ENCODE data around the gene STX1B. TPM values are rescaled to one million over a fixed set of nuclear protein-coding genes. Genes with fewer than 3 reads are reported as not detected.

STX1B gene
- total and polyA plus RNA-seq, 2 of the 8 experiments (the other 6 are each of a cell fraction or from before 2014, with no cell fraction given), result 8.9 to 20.2 TPM

DNA sequence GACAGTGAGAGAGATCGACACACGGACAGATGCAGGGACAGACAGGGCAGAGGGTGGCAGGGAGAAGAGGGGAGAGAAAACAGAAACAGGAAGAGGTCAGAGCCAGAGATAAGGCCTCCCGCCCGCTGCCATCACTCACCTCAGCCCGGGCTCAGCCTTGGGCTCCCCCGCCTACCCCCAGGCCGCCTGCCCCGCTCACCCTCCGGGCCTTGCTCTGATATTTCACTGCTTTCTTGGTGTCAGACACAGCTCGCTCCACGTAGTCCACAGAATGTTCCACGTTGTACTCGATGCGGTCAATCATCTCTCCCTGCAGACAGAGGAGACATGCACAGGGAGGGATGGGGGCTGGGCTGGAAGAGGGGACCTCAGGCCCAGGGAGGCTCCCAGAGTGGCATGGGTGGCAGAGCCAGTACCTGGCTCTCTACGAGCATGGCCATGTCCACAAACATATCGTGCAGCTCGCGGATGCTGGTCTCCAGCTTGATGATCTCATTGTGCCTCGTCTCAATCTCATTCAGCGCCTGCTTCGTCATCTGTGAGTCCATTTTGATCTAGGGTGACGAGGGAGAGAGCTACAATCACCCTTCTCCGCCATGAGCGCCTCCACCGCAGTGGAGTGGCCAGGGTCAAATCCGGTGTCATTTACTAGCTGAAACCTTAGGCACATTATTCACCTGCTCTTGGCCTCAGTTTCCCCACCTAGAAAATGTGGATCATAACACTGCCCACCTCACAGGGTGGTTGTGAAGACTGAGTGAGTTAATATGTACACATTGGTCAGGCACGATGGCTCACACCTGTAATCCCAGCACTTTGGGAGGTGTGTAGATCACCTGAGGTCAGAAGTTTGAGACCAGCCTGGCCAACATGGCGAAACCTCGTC lies 17.3 kb downstream of the STX1B start:
- no peak overlapping the region for H4K5ac ChIP-seq (ENCODE audit: insufficient read length, low read depth, low read length)
- no peak overlapping the region for H3K4me3 ChIP-seq (ENCODE audit: extremely low read depth in 1 of 4, insufficient read depth in 2 of 4, low read depth in 3 of 4, low read length in 4 of 4)
- no peak overlapping the region for H3K9ac ChIP-seq (replicated peaks in 1 of 4; ENCODE audit: extremely low read depth in 1 of 4, low read depth in 3 of 4, low read length in 3 of 4)
- H2BK12ac ChIP-seq (ENCODE audit: low read depth, low read length), result no peak overlapping the region
- no peaks in the 10 kb centered on the region for H3K79me2 ChIP-seq (ENCODE audit: control insufficient read depth in 1 of 2, insufficient read depth in 2 of 2, low read length in 2 of 2)
- no peaks in the 10 kb centered on the region for H3K79me1 ChIP-seq (ENCODE audit: low read depth, low read length)
- H3K23me2 ChIP-seq (ENCODE audit: low read depth, low read length), result peaks cover 12% of the 10 kb centered on the region
- H4K91ac ChIP-seq (replicated peaks; ENCODE audit: insufficient read length, low read length), result no peak overlapping the region
- H3K9me3 ChIP-seq (ENCODE audit: insufficient read depth in 2 of 2, low read depth in 1 of 2, low read length in 1 of 2), result no peaks in the 10 kb centered on the region
- no peaks in the 10 kb centered on the region for H3K36me3 ChIP-seq (ENCODE audit: control insufficient read depth in 2 of 4, insufficient read depth in 4 of 4, low read length in 3 of 4)
- no peak overlapping the region for H3K56ac ChIP-seq (replicated peaks; ENCODE audit: insufficient read length, low read depth, low read length)
- H2BK5ac ChIP-seq (ENCODE audit: low read depth, low read length), result no peak overlapping the region
- H2BK15ac ChIP-seq (ENCODE audit: low read length), result no peak overlapping the region
- peaks cover 0 to 3% of the 10 kb centered on the region in 2 experiments for H4K20me1 ChIP-seq (replicated peaks in 1 of 2; ENCODE audit: control insufficient read depth in 1 of 2, insufficient read depth in 2 of 2, low read length in 2 of 2)
- ChIA-PET POLR2A (ENCODE audit: partially characterized antibody) (interaction anchor here (0.6 to 1.8 kb wide), 5 partner anchors 9 to 231 kb away, joined by 3 to 5 read pairs (median 4); partner anchors contain the start of genes FUS and KAT8), CTCF (ENCODE audit: partially characterized antibody) (interaction anchor here (0.7 to 1.8 kb wide), 7 partner anchors 8 to 210 kb away, joined by 3 to 9 read pairs (median 3); partner anchors contain the start of genes HSD3B7 and KAT8)
- FAIRE-seq, result no peak
- peak overlapping the region; percentile 29; the same call in 1 of the 2 replicates for H4K8ac ChIP-seq (ENCODE audit: extremely low read depth, insufficient read depth, low read length)
- H3K27me3 ChIP-seq (replicated peaks in 1 of 4; ENCODE audit: control insufficient read depth in 3 of 4, extremely low read depth in 1 of 4, insufficient read depth in 3 of 4, low read length in 3 of 4), result no peaks in the 10 kb centered on the region; a peak in 2 of 7 replicates
- no peak overlapping the region for H3K4me2 ChIP-seq (ENCODE audit: insufficient read depth in 1 of 2, low read depth in 2 of 2, low read length in 2 of 2)
- H3K4ac ChIP-seq (replicated peaks; ENCODE audit: insufficient read length, low read depth, low read length), result no peak overlapping the region
- no peak overlapping the region for H2BK20ac ChIP-seq (ENCODE audit: low read length)
- DNase-seq (ENCODE audit: low read depth in 1 of 2, low spot score in 2 of 2), result no peak
- no peak overlapping the region for H2AFZ ChIP-seq (ENCODE audit: low read length)
- H2AK5ac ChIP-seq (ENCODE audit: low read depth, low read length), result no peak overlapping the region
- no peak overlapping the region for H2BK120ac ChIP-seq (replicated peaks; ENCODE audit: low read depth, low read length)
- no peak overlapping the region for H3K14ac ChIP-seq (ENCODE audit: insufficient read length)
- no peak overlapping the region for H3K23ac ChIP-seq (ENCODE audit: insufficient read length)
- H3K18ac ChIP-seq (ENCODE audit: extremely low read depth, low read length), result no peak overlapping the region
- H3K4me1 ChIP-seq (replicated peaks in 1 of 4; ENCODE audit: control insufficient read depth in 3 of 4, insufficient read depth in 4 of 4, low read length in 3 of 4), result peaks cover 0 to 13% (median 10%) of the 10 kb centered on the region in 4 experiments; a peak in 6 of 7 replicates
- WGBS, 2 experiments (ENCODE audit: extremely low coverage in 1 of 2, insufficient coverage in 1 of 2, insufficient read length in 1 of 2, insufficient replicate concordance in 2 of 2, low coverage in 1 of 2, low lambda C conversion rate in 2 of 2, missing lambda C conversion rate in 1 of 2), result 85% methylated on average over 23 of the region's 29 CpGs; no CpG with 5 or more reads in 1 of the 2 experiments
- H3K27ac ChIP-seq (ENCODE audit: low read depth, low read length), result no peak overlapping the region
- no peak for TF ChIP-seq SUZ12 (IDR thresholded peaks at IDR 0.05; ENCODE audit: low read length)
- no peak for TF ChIP-seq KDM1A (IDR thresholded peaks at IDR 0.05; ENCODE audit: borderline replicate concordance, low read length)
- TF ChIP-seq PHF8 (conservative IDR thresholded peaks at IDR 0.05; ENCODE audit: low read depth, low read length), result no peak
- TF ChIP-seq HDAC2 (IDR thresholded peaks at IDR 0.05; ENCODE audit: borderline replicate concordance in 1 of 2, low read depth in 2 of 2, low read length in 2 of 2), result no peak
- TF ChIP-seq, protein P1, sequence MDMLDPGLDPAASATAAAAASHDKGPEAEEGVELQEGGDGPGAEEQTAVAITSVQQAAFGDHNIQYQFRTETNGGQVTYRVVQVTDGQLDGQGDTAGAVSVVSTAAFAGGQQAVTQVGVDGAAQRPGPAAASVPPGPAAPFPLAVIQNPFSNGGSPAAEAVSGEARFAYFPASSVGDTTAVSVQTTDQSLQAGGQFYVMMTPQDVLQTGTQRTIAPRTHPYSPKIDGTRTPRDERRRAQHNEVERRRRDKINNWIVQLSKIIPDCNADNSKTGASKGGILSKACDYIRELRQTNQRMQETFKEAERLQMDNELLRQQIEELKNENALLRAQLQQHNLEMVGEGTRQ (IDR thresholded peaks at IDR 0.05; ENCODE audit: low read length), result no peak
- TF ChIP-seq, protein P2, sequence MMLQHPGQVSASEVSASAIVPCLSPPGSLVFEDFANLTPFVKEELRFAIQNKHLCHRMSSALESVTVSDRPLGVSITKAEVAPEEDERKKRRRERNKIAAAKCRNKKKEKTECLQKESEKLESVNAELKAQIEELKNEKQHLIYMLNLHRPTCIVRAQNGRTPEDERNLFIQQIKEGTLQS (IDR thresholded peaks at IDR 0.05; ENCODE audit: insufficient read depth, low read depth, low read length), result no peak
- TF ChIP-seq JUN (IDR thresholded peaks at IDR 0.05; ENCODE audit: low read depth, low read length), result no peak
